ENCODE results near the gene PNMA8A. TPM values are rescaled to one million over a fixed set of nuclear protein-coding genes. Genes with fewer than 3 reads are reported as not detected.

PNMA8A gene
- total and polyA plus RNA-seq, 2 of the 8 experiments (the other 6 are each of a cell fraction or from before 2014, with no cell fraction given) = 10.0 to 22.8 TPM

GRCh38 chr19:46429999-46430398 lies 41.4 kb downstream of the PNMA8A start (continued):
- no peak for TF ChIP-seq TEAD4 (IDR thresholded peaks at IDR 0.05; ENCODE audit: low read depth, low read length)
- TF ChIP-seq SRF (IDR thresholded peaks at IDR 0.05; ENCODE audit: low read depth, low read length) = no peak
- TF ChIP-seq RFX5 (IDR thresholded peaks at IDR 0.05; ENCODE audit: borderline replicate concordance, low read depth, low read length) = no peak
- no peak for TF ChIP-seq POU5F1 (IDR thresholded peaks at IDR 0.05; ENCODE audit: low read depth, low read length)
- TF ChIP-seq TAF1 (IDR thresholded peaks at IDR 0.05; ENCODE audit: low read depth, low read length) = no peak
- no peak for TF ChIP-seq SP1 (IDR thresholded peaks at IDR 0.05; ENCODE audit: low read depth, low read length)

Measured in H1 (cell line).